Fibroblast of pulmonary artery (primary cell): Measurements from ENCODE around the gene MINDY4.

Experiments used
- DNase-seq: peaks from one replicate; pipeline ENCODE4 v3.0.0-alpha.2; 2010; ENCODE audit warnings: low read depth
- H3K4me3 ChIP-seq: replicated peaks from 2 replicates; pipeline ENCODE4 v1.5.1; 2011; ENCODE audit warnings: low read depth, mild to moderate bottlenecking, control low read depth, low read length, moderate library complexity
- TF ChIP-seq, protein P1 (sequence below): IDR thresholded peaks from 2 replicates; pipeline ENCODE4 v1.5.1; 2011; ENCODE audit warnings: mild to moderate bottlenecking, control low read depth, low read length, inconsistent platforms; ENCODE audit errors: missing control alignments

Gene MINDY4

DNA sequence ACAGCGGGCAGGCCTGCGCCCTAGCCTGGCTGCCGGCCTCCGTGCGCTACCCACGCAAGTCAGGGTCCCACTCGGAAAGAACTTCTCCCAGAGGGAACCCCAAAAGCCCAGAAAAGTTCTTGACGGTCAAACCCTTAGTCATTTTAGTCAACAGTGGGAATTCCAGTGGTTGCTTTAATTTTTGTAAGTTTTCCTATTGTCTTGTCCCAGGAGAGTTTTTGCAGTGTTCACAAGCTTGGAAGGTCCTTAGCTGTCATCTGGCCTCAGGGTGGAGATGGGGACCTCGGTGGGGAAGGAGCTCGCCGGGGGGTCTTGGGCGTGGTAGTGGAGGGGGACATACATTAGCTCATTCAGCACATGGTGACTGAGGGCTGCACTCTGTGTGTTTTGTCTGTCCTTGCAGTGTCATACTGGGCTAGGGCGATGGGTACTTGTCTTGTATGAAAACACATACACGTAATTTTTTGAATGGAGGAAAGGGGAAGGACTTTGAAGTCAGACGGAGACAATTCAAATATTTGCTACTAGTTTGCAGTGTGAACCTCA lies 736 bp downstream of the MINDY4 start:
- TF ChIP-seq, protein P1, sequence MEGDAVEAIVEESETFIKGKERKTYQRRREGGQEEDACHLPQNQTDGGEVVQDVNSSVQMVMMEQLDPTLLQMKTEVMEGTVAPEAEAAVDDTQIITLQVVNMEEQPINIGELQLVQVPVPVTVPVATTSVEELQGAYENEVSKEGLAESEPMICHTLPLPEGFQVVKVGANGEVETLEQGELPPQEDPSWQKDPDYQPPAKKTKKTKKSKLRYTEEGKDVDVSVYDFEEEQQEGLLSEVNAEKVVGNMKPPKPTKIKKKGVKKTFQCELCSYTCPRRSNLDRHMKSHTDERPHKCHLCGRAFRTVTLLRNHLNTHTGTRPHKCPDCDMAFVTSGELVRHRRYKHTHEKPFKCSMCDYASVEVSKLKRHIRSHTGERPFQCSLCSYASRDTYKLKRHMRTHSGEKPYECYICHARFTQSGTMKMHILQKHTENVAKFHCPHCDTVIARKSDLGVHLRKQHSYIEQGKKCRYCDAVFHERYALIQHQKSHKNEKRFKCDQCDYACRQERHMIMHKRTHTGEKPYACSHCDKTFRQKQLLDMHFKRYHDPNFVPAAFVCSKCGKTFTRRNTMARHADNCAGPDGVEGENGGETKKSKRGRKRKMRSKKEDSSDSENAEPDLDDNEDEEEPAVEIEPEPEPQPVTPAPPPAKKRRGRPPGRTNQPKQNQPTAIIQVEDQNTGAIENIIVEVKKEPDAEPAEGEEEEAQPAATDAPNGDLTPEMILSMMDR, result no peak
- H3K4me3 ChIP-seq, result peak overlapping the region; percentile 83
- no peak for DNase-seq

DNA sequence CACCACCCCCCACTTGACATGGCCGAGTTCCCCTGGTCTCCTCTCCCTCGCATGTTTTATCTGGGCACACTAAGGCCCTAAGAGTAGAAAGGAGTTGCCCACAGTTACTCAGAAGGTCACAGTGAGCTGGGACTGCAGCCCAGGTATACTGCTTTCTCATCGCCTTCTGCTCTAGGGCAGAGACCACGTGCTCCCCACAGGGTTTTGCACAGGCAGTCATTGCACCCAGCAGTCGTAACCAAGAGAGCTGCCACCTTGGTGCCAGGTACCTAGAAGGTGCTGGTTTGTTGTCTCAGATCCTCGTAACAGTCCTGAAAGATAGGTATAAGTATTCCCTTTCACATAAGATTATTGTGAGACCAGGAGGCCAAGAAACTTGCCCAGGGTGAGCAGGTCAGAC lies 1.8 kb downstream of the MINDY4 start:
- H3K4me3 ChIP-seq, result peak overlapping the region; percentile 83
- DNase-seq, result no peak
- TF ChIP-seq, protein P1, result no peak

DNA sequence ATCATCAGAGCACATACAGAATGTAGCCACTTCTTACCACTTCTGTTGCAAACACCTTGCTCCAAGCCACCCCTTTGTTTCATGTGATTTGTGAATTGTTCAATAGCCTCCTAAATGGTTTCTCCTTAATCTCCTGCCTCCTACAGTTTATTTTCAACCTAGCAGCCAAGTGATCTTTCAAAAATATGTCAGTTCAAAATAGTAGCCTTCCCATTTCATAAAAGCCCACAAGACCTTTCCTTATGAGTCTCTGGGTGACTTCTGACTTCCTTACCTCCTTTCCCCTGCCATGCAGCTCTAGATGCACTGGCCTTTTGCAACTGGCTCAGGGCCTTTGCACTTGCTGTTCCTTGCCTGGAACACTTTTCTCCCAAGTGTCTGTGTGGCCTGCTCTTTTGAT lies 4.8 kb downstream of the MINDY4 start:
- TF ChIP-seq, protein P1, result no peak
- no peak overlapping the region for H3K4me3 ChIP-seq
- no peak for DNase-seq

DNA sequence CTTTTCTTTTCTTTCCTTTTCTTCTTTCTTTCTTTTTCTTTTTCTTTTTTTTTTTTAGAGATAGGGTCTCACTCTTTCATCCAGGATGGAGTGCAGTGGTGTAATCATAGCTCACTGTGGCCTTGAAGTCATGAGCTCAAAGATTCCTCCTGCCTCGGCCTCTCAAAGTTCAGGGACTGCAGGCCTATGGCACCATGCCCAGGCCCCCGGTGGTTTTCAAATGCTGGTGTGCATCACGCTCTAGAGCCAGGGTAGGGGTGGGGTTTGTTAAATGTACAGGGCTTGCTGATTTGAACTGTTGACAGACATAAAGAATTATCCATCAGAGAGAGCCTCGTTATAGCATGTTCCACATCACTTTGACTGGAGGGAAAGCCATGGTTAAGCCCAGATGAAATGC lies 5.8 kb downstream of the MINDY4 start:
- DNase-seq, result no peak
- H3K4me3 ChIP-seq, result no peak overlapping the region
- TF ChIP-seq, protein P1, result no peak

DNA sequence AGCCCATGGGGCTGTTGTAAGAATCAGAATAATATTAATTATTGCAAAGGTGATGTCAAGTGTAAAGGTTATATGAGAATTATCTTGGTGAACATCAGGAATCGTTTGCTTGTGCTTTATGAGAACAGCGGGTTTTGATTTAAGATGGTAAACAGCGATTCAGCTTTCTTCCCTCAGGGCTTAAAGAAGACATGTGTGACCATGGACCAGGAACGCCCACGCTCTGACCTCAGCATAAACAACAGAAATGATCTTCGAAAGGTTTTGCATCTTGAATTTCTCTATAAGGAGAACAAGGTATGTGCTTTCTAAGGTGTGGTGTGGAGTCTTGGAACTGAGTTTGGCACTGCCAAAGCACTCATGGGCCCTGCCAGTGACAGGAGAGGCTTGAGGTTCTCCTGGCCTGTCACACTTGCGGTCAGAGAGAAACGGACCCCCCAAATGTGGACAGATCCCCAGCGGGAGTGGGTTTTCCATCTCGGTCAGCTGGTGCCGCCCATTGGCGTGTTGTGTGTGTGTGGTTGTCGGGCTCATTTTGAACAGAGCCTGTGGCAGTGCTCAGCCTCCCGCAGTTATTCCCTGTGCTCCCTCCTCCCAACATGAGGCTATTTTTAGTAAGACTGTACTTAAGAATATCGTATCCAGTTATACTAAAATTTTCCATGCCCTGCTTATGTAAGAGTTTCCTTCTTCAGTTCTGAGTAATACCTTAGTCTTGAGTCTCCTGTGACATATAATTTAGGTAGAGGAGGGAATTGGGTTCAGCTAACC lies 7.2 kb downstream of the MINDY4 start:
- H3K4me3 ChIP-seq, result no peak overlapping the region
- TF ChIP-seq, protein P1, result no peak
- DNase-seq, result peak; percentile 46

GRCh38 chr7:30779574-30779973 lies 8.4 kb downstream of the MINDY4 start:
- TF ChIP-seq, protein P1, result no peak
- no peak for DNase-seq
- no peak overlapping the region for H3K4me3 ChIP-seq

DNA sequence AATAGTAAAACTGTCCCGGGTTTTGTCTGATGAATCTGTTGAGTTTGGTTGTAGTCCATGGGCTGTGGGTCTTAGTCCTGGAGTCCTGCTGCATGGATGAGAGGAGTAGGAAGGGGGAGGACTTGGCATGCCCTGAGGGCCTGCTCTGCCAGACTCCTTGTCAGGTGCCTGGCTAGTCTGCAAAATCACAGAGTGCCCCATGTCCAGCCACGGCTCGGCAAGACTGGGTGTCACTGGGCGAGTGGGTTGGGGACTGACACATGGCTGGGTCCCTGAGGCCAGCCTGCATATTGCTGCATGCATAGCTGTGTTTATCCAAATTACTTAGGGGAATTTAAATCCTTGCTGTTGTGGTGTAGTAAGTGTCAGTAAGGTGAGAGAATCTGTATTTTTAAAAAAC lies 9.7 kb downstream of the MINDY4 start:
- H3K4me3 ChIP-seq, result no peak overlapping the region
- no peak for DNase-seq
- TF ChIP-seq, protein P1, result no peak
